Measurements from ENCODE around the gene SSBP3. TPM values are rescaled to one million over a fixed set of nuclear protein-coding genes. Genes with fewer than 3 reads are reported as not detected.
A peak's percentile ranks its signal among the peaks of the same experiment; 100 is the strongest.

Gene SSBP3
- total and polyA plus RNA-seq, 2 experiments from 2014 or later = 6.2 to 19.9 TPM

GRCh38 chr1:54257346-54257620 lies 148.9 kb downstream of the SSBP3 start:
- in situ Hi-C loops (cut with MboI) = no loop called here
- no peak overlapping the region for H3K9ac ChIP-seq
- no peak overlapping the region for H3K4me2 ChIP-seq (ENCODE audit: unreplicated experiment)
- H3F3A ChIP-seq (ENCODE audit: insufficient read depth) = peaks cover 20% of the 10 kb centered on the region
- no peak for TF ChIP-seq EZH2 (IDR thresholded peaks at IDR 0.05; ENCODE audit: insufficient read depth, poor library complexity, severe bottlenecking)
- TF ChIP-seq EZH2phosphoT487 (IDR thresholded peaks at IDR 0.05; ENCODE audit: insufficient read depth, low read depth) = no peak
- no peaks in the 10 kb centered on the region for H4K20me1 ChIP-seq (ENCODE audit: insufficient read depth)
- H3K36me3 ChIP-seq (ENCODE audit: low read depth) = no peaks in the 10 kb centered on the region
- H3K27me3 ChIP-seq (replicated peaks; ENCODE audit: insufficient read depth) = no peaks in the 10 kb centered on the region
- DNase-seq = no peak
- 94 to 95% methylated on average over 10 of the region's 10 CpGs for WGBS, 2 experiments (ENCODE audit: low coverage in 1 of 2, low lambda C conversion rate in 2 of 2, missing lambda C conversion rate in 2 of 2)
- peaks cover 27% of the 10 kb centered on the region for H3K4me1 ChIP-seq (ENCODE audit: insufficient read depth)
- no peak overlapping the region for H3K27ac ChIP-seq
- no peaks in the 10 kb centered on the region for H3K9me2 ChIP-seq (ENCODE audit: insufficient read depth)
- no peak overlapping the region for H3K4me3 ChIP-seq
- no peaks in the 10 kb centered on the region for H3K9me3 ChIP-seq (ENCODE audit: low read depth)
- H2AFZ ChIP-seq = no peak overlapping the region
- 0 out of 2 replicates have a peak, but pooled peaks cover 4% of the 10 kb centered on the region for H3K79me2 ChIP-seq (ENCODE audit: insufficient read depth)

- in situ Hi-C loops (cut with MboI) = no loop called here
- Histone ChIP-seq H3K4me1 (ENCODE audit: insufficient read depth) (peaks cover 27% of the 10 kb centered on the region), H3K27me3 (replicated peaks; ENCODE audit: insufficient read depth) (no peaks in the 10 kb centered on the region), H3F3A (ENCODE audit: insufficient read depth) (peaks cover 20% of the 10 kb centered on the region), H3K79me2 (ENCODE audit: insufficient read depth) (0 out of 2 replicates have a peak, but pooled peaks cover 4% of the 10 kb centered on the region), H2AFZ (no peak overlapping the region), H3K27ac (no peak overlapping the region), H4K20me1 (ENCODE audit: insufficient read depth) (no peaks in the 10 kb centered on the region), H3K36me3 (ENCODE audit: low read depth) (no peaks in the 10 kb centered on the region), H3K9me2 (ENCODE audit: insufficient read depth) (no peaks in the 10 kb centered on the region), H3K4me3 (no peak overlapping the region), H3K9ac (no peak overlapping the region), H3K9me3 (ENCODE audit: low read depth) (no peaks in the 10 kb centered on the region), H3K4me2 (ENCODE audit: unreplicated experiment) (no peak overlapping the region)
- no peak for DNase-seq
- TF ChIP-seq EZH2 (IDR thresholded peaks at IDR 0.05; ENCODE audit: insufficient read depth, poor library complexity, severe bottlenecking) = no peak
- no peak for TF ChIP-seq EZH2phosphoT487 (IDR thresholded peaks at IDR 0.05; ENCODE audit: insufficient read depth, low read depth)
- 92 to 93% methylated on average over 13 of the region's 13 CpGs for WGBS, 2 experiments (ENCODE audit: low coverage in 1 of 2, low lambda C conversion rate in 2 of 2, missing lambda C conversion rate in 2 of 2)
Observed at GRCh38 chr1:54256522-54257345, 149.5 kb downstream of the SSBP3 start.

- Histone ChIP-seq H4K20me1 (ENCODE audit: insufficient read depth) (no peaks in the 10 kb centered on the region), H3K36me3 (ENCODE audit: low read depth) (no peaks in the 10 kb centered on the region), H3K4me2 (ENCODE audit: unreplicated experiment) (no peak overlapping the region), H3K9me3 (ENCODE audit: low read depth) (no peaks in the 10 kb centered on the region), H3F3A (ENCODE audit: insufficient read depth) (peaks cover 20% of the 10 kb centered on the region), H3K4me1 (ENCODE audit: insufficient read depth) (peaks cover 32% of the 10 kb centered on the region), H3K27ac (peak overlapping the region; percentile 68), H3K79me2 (ENCODE audit: insufficient read depth) (0 out of 2 replicates have a peak, but pooled peaks cover 4% of the 10 kb centered on the region), H3K9me2 (ENCODE audit: insufficient read depth) (no peaks in the 10 kb centered on the region), H3K4me3 (no peak overlapping the region), H3K27me3 (replicated peaks; ENCODE audit: insufficient read depth) (no peaks in the 10 kb centered on the region), H2AFZ (no peak overlapping the region), H3K9ac (peak overlapping the region; percentile 16; the same call in 1 of the 2 replicates)
- 33 to 36% methylated on average over 9 of the region's 9 CpGs for WGBS, 2 experiments (ENCODE audit: low coverage in 1 of 2, low lambda C conversion rate in 2 of 2, missing lambda C conversion rate in 2 of 2)
- in situ Hi-C loops (cut with MboI) = no loop called here
- DNase-seq = peak; percentile 85
- TF ChIP-seq EZH2phosphoT487 (IDR thresholded peaks at IDR 0.05; ENCODE audit: insufficient read depth, low read depth) (no peak), EZH2 (IDR thresholded peaks at IDR 0.05; ENCODE audit: insufficient read depth, poor library complexity, severe bottlenecking) (no peak)
Observed at GRCh38 chr1:54255026-54255702, 151.0 kb downstream of the SSBP3 start.

DNA sequence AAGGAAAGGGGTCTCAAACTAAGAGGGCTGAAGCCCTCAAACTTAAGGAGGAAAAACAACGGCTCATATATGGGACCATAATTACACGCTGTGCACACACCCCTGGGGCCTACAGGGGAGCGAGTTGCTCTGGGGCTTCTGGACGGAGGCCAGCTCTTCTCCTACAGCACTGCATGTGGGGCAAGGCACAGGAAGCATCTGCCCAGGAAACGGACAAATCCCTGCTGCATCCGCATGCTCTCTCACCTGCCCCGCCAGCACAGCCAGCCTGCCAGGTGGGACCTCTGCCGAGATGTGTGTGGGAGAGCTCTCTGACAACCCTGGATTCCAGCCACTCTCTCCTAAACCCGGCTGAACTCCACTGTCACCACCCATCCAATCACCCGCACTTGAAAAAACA lies 152.1 kb downstream of the SSBP3 start:
- H4K20me1 ChIP-seq (ENCODE audit: insufficient read depth) = no peaks in the 10 kb centered on the region

More for the DNA sequence above, 152.1 kb downstream of the SSBP3 start:
- 0 out of 2 replicates have a peak, but pooled peaks cover 4% of the 10 kb centered on the region for H3K79me2 ChIP-seq (ENCODE audit: insufficient read depth)
- peak overlapping the region; percentile 34 for H3K4me2 ChIP-seq (ENCODE audit: unreplicated experiment)
- no peaks in the 10 kb centered on the region for H3K9me3 ChIP-seq (ENCODE audit: low read depth)
- H3F3A ChIP-seq (ENCODE audit: insufficient read depth) = peaks cover 20% of the 10 kb centered on the region
- no peak overlapping the region for H2AFZ ChIP-seq
- H3K27me3 ChIP-seq (replicated peaks; ENCODE audit: insufficient read depth) = no peaks in the 10 kb centered on the region
- H3K9me2 ChIP-seq (ENCODE audit: insufficient read depth) = no peaks in the 10 kb centered on the region
- peak overlapping the region; percentile 68 for H3K27ac ChIP-seq
- in situ Hi-C loops (cut with MboI) = no loop called here
- TF ChIP-seq EZH2phosphoT487 (IDR thresholded peaks at IDR 0.05; ENCODE audit: insufficient read depth, low read depth) (no peak), EZH2 (IDR thresholded peaks at IDR 0.05; ENCODE audit: insufficient read depth, poor library complexity, severe bottlenecking) (no peak)
- no peaks in the 10 kb centered on the region for H3K36me3 ChIP-seq (ENCODE audit: low read depth)
- H3K9ac ChIP-seq = peak overlapping the region; percentile 11; the same call in 1 of the 2 replicates
- peak; percentile 31 for DNase-seq
- no peak overlapping the region for H3K4me3 ChIP-seq
- WGBS, 2 experiments (ENCODE audit: low coverage in 1 of 2, low lambda C conversion rate in 2 of 2, missing lambda C conversion rate in 2 of 2) = 76 to 86% methylated on average over 10 of the region's 10 CpGs
- peaks cover 39% of the 10 kb centered on the region for H3K4me1 ChIP-seq (ENCODE audit: insufficient read depth)
